ENCODE data around the gene AVP. TPM values are rescaled to one million over a fixed set of nuclear protein-coding genes. Genes with fewer than 3 reads are reported as not detected.
A peak's percentile ranks its signal among the peaks of the same experiment; 100 is the strongest.

AVP gene
- total and polyA plus RNA-seq, 9 of the 15 experiments (the other 6 are each of a cell fraction or from before 2014, with no cell fraction given) = not detected

GRCh38 chr20:3068986-3069900 is 15.3 kb downstream of the AVP start (continued):
- TF ChIP-seq ATF2 (CRISPR knock-in tag; IDR thresholded peaks at IDR 0.05) = no peak
- no peak for TF ChIP-seq POLR2H (tag; IDR thresholded peaks at IDR 0.05; ENCODE audit: low read depth)
- TF ChIP-seq RAD21 (CRISPR knock-in tag; conservative IDR thresholded peaks at IDR 0.05 in 1 of 2, IDR thresholded peaks at IDR 0.05 in 1 of 2) = peak in 1 of 2 experiments; percentile 40; a peak in 2 of 4 replicates
- TF ChIP-seq FOSL1 (tag; conservative IDR thresholded peaks at IDR 0.05) = peak; percentile 62
- TF ChIP-seq ZHX1 (conservative IDR thresholded peaks at IDR 0.05; ENCODE audit: low read length) = no peak
- no peak for TF ChIP-seq NFIX (CRISPR knock-in tag; IDR thresholded peaks at IDR 0.05; ENCODE audit: low read depth)
- TF ChIP-seq REST (IDR thresholded peaks at IDR 0.05; ENCODE audit: borderline replicate concordance) = peak; percentile 7
- TF ChIP-seq REST (CRISPR knock-in tag; IDR thresholded peaks at IDR 0.05; ENCODE audit: low read depth) = no peak
- TF ChIP-seq TFAP4 (CRISPR knock-in tag; IDR thresholded peaks at IDR 0.05; ENCODE audit: borderline replicate concordance) = peak; percentile 17; the same call in 1 of the 2 replicates
- no peak for TF ChIP-seq ZNF121 (CRISPR knock-in tag; conservative IDR thresholded peaks at IDR 0.05)
- no peak for TF ChIP-seq MAFK (IDR thresholded peaks at IDR 0.05; ENCODE audit: low read length)
- no peak for TF ChIP-seq ZNF717 (CRISPR knock-in tag; IDR thresholded peaks at IDR 0.05)

Data from K562 (cell line).